T-helper 1 cell treated with Interleukin-12 subunit alpha and Interleukin-12 subunit beta and Interleukin-4 antibody, amounts not matched to agents 30 μg/mL and 1 μg/mL, for 36 hours (primary cell): ENCODE data around the gene ELOA2.
"Not testable (repeated sequence)": the region's sequence is repeated elsewhere in the genome, so short reads cannot be mapped to it uniquely, and the experiment has no call there.

Experiments used
- H3K27ac Mint-ChIP-seq: one replicate; pipeline ENCODE4 v1.8.0; 2021; ENCODE audit warnings: mild to moderate bottlenecking, mixed read lengths
- H3K27me3 Mint-ChIP-seq: one replicate; pipeline ENCODE4 v1.8.0; 2021; ENCODE audit warnings: low read depth, mixed read lengths
- H3K36me3 Mint-ChIP-seq: one replicate; pipeline ENCODE4 v1.8.0; 2021; ENCODE audit warnings: low read depth, mixed read lengths
- H3K4me1 Mint-ChIP-seq: one replicate; pipeline ENCODE4 v1.8.0; 2021; ENCODE audit warnings: low read depth, mixed read lengths
- H3K4me3 Mint-ChIP-seq: one replicate; pipeline ENCODE4 v1.8.0; 2021; ENCODE audit warnings: mild to moderate bottlenecking, moderate library complexity, mixed read lengths
- H3K9me3 Mint-ChIP-seq: one replicate; pipeline ENCODE4 v1.8.0; 2021; ENCODE audit warnings: mixed read lengths

Gene ELOA2

DNA sequence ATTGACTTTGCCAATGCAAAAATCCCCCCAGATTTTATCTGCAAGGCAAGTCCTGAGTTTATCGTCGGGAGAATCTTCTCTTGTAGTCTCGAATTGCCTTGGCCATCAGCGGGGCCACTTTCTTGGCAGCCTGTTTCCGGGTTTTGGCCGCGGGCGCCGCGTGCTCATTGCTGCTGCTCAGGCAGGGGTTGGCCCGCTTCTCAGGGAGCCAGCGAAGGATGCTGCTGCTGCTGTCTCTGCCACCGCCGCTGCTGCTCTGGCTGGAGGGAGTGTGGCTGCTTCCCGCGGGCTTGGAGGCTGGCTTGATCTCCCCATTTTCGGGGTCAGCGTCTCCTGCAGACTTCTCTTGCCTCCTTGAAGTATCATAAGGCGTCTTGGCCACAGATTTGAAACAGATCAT lies 2.5 kb downstream of the ELOA2 start:
- Mint-ChIP-seq H3K36me3 (no peaks in the 10 kb centered on the region), H3K4me3 (no peak overlapping the region), H3K27me3 (no peaks in the 10 kb centered on the region), H3K27ac (no peak overlapping the region), H3K4me1 (no peaks in the 10 kb centered on the region), H3K9me3 (peaks cover 4% of the 10 kb centered on the region)

DNA sequence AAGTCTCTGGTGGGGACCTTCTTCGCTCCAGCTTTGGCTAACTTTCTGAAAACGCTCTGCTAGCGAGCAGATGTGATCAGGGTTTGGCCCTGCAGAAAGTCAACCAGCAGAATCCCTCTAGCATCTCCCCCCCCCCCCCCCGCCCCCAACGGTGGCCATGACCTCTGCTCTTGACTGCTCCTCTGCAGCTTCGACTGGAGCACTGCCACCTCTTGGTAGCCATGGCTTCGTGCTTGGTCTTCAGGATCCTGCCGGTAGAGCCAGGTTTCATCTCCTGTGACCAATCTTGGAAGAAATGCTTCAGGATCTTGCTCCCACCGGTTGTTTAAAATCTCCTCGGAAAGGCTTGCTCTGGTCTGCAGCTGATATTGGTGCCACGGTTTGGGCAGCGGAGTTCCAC lies 4.5 kb downstream of the ELOA2 start:
- H3K36me3 Mint-ChIP-seq, H3K9me3 Mint-ChIP-seq, H3K27ac Mint-ChIP-seq, H3K4me3 Mint-ChIP-seq, H3K27me3 Mint-ChIP-seq, H3K4me1 Mint-ChIP-seq: not testable (repeated sequence)

- H3K27me3 Mint-ChIP-seq, H3K4me3 Mint-ChIP-seq, H3K4me1 Mint-ChIP-seq, H3K27ac Mint-ChIP-seq, H3K36me3 Mint-ChIP-seq, H3K9me3 Mint-ChIP-seq: not testable (repeated sequence)
Measured at GRCh38 chr18:47029684-47030353, 5.6 kb downstream of the ELOA2 start.

DNA sequence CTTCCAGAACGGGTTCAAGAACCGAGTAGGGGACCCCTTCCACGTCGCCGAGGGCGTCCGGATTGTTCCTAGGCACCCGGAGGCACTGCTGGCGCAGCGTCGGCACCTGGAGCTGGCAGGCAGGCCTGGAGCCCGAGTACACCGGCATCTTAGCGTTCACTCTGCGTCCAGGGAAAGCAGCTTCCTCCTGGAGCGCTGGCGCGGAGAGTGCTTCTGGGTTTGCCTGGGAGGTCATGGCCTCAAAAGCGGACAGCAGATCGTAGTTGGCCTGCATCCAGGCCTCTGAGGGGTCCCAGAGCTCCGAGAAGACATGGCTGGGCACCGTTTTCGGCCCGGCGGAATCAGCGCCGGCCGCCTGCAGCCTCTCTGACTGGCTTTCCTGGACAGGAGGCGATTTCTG lies 6.7 kb downstream of the ELOA2 start:
- not testable (repeated sequence) for H3K27ac Mint-ChIP-seq, H3K9me3 Mint-ChIP-seq, H3K27me3 Mint-ChIP-seq, H3K4me3 Mint-ChIP-seq, H3K4me1 Mint-ChIP-seq, H3K36me3 Mint-ChIP-seq

- H3K27me3 Mint-ChIP-seq, H3K27ac Mint-ChIP-seq, H3K4me1 Mint-ChIP-seq, H3K9me3 Mint-ChIP-seq, H3K36me3 Mint-ChIP-seq, H3K4me3 Mint-ChIP-seq: not testable (repeated sequence)
Measured at GRCh38 chr18:47025557-47026174, 9.8 kb downstream of the ELOA2 start.

DNA sequence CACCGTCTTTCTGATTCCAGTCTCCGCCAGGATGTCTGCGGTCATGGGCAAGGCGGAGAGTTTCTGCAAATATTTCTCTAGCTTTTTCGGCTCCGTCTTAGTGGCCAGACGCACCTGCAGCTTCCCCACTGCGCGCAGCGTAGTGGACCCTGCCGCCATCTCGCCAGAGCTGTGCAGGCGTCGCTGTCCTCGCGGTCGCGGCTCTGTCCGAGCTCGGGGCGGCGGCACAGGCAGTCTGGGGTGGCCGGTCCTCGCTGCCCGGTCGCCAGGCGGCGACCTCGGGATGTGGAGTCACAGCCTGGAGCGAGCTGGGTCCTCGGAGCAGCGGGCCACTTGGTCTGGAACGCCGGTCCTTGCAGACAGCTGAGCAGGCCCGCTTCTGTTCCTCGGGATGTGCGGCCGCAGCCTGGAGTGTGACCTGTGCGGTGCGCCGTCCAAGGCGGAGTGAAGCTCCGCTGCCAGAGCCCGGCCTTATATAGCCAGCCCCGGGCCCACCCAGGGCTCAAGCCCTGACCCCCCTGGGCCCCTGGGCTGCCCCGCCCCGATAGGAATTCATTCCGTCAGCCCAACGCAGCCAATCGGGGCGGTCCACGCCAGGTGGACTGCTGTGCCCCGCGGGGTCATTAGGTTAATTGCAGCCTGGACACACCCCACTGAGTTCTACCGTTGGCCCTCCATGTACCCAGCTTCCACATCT lies 11.5 kb downstream of the ELOA2 start:
- not testable (repeated sequence) for H3K9me3 Mint-ChIP-seq, H3K4me3 Mint-ChIP-seq, H3K27ac Mint-ChIP-seq, H3K27me3 Mint-ChIP-seq, H3K36me3 Mint-ChIP-seq, H3K4me1 Mint-ChIP-seq

DNA sequence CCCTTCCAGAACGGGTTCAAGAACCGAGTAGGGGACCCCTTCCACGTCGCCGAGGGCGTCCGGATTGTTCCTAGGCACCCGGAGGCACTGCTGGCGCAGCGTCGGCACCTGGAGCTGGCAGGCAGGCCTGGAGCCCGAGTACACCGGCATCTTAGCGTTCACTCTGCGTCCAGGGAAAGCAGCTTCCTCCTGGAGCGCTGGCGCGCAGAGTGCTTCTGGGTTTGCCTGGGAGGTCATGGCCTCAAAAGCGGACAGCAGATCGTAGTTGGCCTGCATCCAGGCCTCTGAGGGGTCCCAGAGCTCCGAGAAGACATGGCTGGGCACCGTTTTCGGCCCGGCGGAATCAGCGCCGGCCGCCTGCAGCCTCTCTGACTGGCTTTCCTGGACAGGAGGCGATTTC lies 12.6 kb downstream of the ELOA2 start:
- not testable (repeated sequence) for H3K9me3 Mint-ChIP-seq, H3K4me1 Mint-ChIP-seq, H3K27ac Mint-ChIP-seq, H3K4me3 Mint-ChIP-seq, H3K36me3 Mint-ChIP-seq, H3K27me3 Mint-ChIP-seq

- not testable (repeated sequence) for H3K27ac Mint-ChIP-seq, H3K9me3 Mint-ChIP-seq, H3K4me1 Mint-ChIP-seq, H3K27me3 Mint-ChIP-seq, H3K4me3 Mint-ChIP-seq, H3K36me3 Mint-ChIP-seq
Measured at GRCh38 chr18:47020757-47021156, 14.7 kb downstream of the ELOA2 start.

DNA sequence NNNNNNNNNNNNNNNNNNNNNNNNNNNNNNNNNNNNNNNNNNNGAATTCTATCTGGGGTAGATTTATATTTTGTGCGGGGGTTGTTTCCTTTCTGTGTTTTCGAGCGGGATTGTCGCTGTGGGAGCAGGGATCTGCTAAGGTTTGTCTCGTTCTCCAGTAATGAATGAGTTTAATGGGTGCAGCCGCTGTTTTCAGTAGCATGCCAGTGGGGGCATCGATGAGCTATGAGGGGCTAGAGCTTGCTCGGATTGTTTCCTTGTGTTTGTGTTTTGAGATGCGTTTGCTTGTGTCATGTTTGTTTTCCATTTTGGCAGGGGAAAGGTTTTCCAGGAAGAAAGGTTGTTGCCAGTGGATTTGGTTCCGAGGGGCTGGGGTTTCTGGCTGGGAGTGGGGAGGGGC lies 15.6 kb downstream of the ELOA2 start:
- H3K9me3 Mint-ChIP-seq, H3K36me3 Mint-ChIP-seq, H3K4me3 Mint-ChIP-seq, H3K27me3 Mint-ChIP-seq, H3K27ac Mint-ChIP-seq, H3K4me1 Mint-ChIP-seq: not testable (repeated sequence)
